H9 (cell line): ENCODE data around the gene CAPN14. TPM values are rescaled to one million over a fixed set of nuclear protein-coding genes. Genes with fewer than 3 reads are reported as not detected.

Source experiments
- DNase-seq: peaks from one replicate; pipeline ENCODE4 v3.0.0-alpha.2; 2017
- H2AFZ ChIP-seq: one replicate; pipeline ENCODE4 v1.6.1; 2013; ENCODE audit warnings: mild to moderate bottlenecking, low read length, control low read depth, moderate library complexity
- H2AK5ac ChIP-seq: 2 replicates; pipeline ENCODE4 v1.6.1; 2013; ENCODE audit warnings: low read length, control low read depth, mixed read lengths; ENCODE audit not compliant: insufficient read length
- H2BK120ac ChIP-seq: one replicate; pipeline ENCODE4 v1.6.1; 2013; ENCODE audit warnings: low read depth, mild to moderate bottlenecking, low read length, control low read depth, inconsistent platforms; ENCODE audit not compliant: poor library complexity, severe bottlenecking
- H2BK12ac ChIP-seq: 2 replicates; pipeline ENCODE4 v1.6.1; 2013; ENCODE audit warnings: low read length, control low read depth, mixed read lengths, low read depth; ENCODE audit not compliant: insufficient read length
- H2BK15ac ChIP-seq: 2 replicates; pipeline ENCODE4 v1.6.1; 2013; ENCODE audit warnings: low read depth, low read length, control low read depth
- H2BK20ac ChIP-seq: one replicate; pipeline ENCODE4 v1.6.1; 2013; ENCODE audit warnings: low read depth, mild to moderate bottlenecking, low read length, control low read depth, inconsistent platforms; ENCODE audit not compliant: poor library complexity, severe bottlenecking
- H2BK5ac ChIP-seq: 2 replicates; pipeline ENCODE4 v1.6.1; 2013; ENCODE audit warnings: low read length, control low read depth, mixed read lengths; ENCODE audit not compliant: insufficient read length
- H3K14ac ChIP-seq: 2 replicates; pipeline ENCODE4 v1.6.1; 2013; ENCODE audit warnings: low read length, control low read depth; ENCODE audit not compliant: insufficient read depth
- H3K18ac ChIP-seq: 2 replicates; pipeline ENCODE4 v1.6.1; 2013; ENCODE audit warnings: low read depth, mild to moderate bottlenecking, mixed read lengths, low read length, control low read depth; ENCODE audit not compliant: insufficient read length
- H3K23ac ChIP-seq: 2 replicates; pipeline ENCODE4 v1.6.1; 2013; ENCODE audit warnings: low read length, control low read depth, mixed read lengths, low read depth; ENCODE audit not compliant: insufficient read length
- H3K23me2 ChIP-seq: 2 replicates; pipeline ENCODE4 v1.6.1; 2013; ENCODE audit warnings: low read depth, mild to moderate bottlenecking, mixed read lengths, low read length, control low read depth; ENCODE audit not compliant: insufficient read length, poor library complexity, severe bottlenecking
- H3K27ac ChIP-seq: 2 replicates; pipeline ENCODE4 v1.5.1; 2013; ENCODE audit warnings: low read length, control low read depth, mixed read lengths, low read depth; ENCODE audit not compliant: insufficient read length
- H3K27me3 ChIP-seq: 2 replicates; pipeline ENCODE4 v1.6.1; 2013; ENCODE audit warnings: low read length, control low read depth, inconsistent platforms; ENCODE audit not compliant: insufficient read depth
- H3K4ac ChIP-seq: 2 replicates; pipeline ENCODE4 v1.6.1; 2013; ENCODE audit warnings: low read depth, mild to moderate bottlenecking, control low read depth, inconsistent platforms, low read length, moderate library complexity
- H3K4me1 ChIP-seq: 2 replicates; pipeline ENCODE4 v1.6.1; 2013; ENCODE audit warnings: low read length, control low read depth, inconsistent platforms; ENCODE audit not compliant: insufficient read depth
- H3K4me2 ChIP-seq: 2 replicates; pipeline ENCODE4 v1.6.1; 2013; ENCODE audit warnings: low read length, control low read depth, mixed read lengths; ENCODE audit not compliant: insufficient read length, insufficient read depth
- H3K56ac ChIP-seq: 2 replicates; pipeline ENCODE4 v1.6.1; 2013; ENCODE audit warnings: low read depth, mild to moderate bottlenecking, mixed read lengths, low read length, control low read depth; ENCODE audit not compliant: insufficient read length
- H3K79me1 ChIP-seq: 2 replicates; pipeline ENCODE4 v1.6.1; 2013; ENCODE audit warnings: low read depth, mild to moderate bottlenecking, moderate library complexity, low read length, control low read depth, inconsistent platforms; ENCODE audit not compliant: insufficient read depth, poor library complexity, severe bottlenecking
- H3K79me2 ChIP-seq: 2 replicates; pipeline ENCODE4 v1.6.1; 2013; ENCODE audit warnings: low read length, control low read depth, inconsistent platforms; ENCODE audit not compliant: insufficient read depth
- H3K9ac ChIP-seq: 2 replicates; pipeline ENCODE4 v1.6.1; 2013; ENCODE audit warnings: low read length, control low read depth, mixed read lengths; ENCODE audit not compliant: insufficient read length; ENCODE audit errors: extremely low read depth
- H3K9me3 ChIP-seq: one replicate; pipeline ENCODE4 v1.6.1; 2013; ENCODE audit warnings: low read depth, low read length, inconsistent platforms; ENCODE audit not compliant: control insufficient read depth
- H3T11ph ChIP-seq: one replicate; pipeline ENCODE4 v1.6.1; 2013; ENCODE audit warnings: mild to moderate bottlenecking, low read length, control low read depth, inconsistent platforms
- H4K20me1 ChIP-seq: one replicate; pipeline ENCODE4 v1.6.1; 2013; ENCODE audit not compliant: control insufficient read depth, insufficient read length, insufficient read depth
- H4K5ac ChIP-seq: 2 replicates; pipeline ENCODE4 v1.6.1; 2013; ENCODE audit warnings: low read depth, mild to moderate bottlenecking, mixed read lengths, low read length, control low read depth; ENCODE audit not compliant: insufficient read length
- H4K8ac ChIP-seq: replicated peaks from 2 replicates; pipeline ENCODE4 v1.6.1; 2013; ENCODE audit warnings: low read length, control low read depth, mixed read lengths, low read depth; ENCODE audit not compliant: insufficient read length
- H4K91ac ChIP-seq: 2 replicates; pipeline ENCODE4 v1.6.1; 2013; ENCODE audit warnings: low read depth, mild to moderate bottlenecking, moderate library complexity, mixed read lengths, low read length, control low read depth; ENCODE audit not compliant: insufficient read length
- H3K27ac Mint-ChIP-seq, 3 experiments: 2 replicates in 2 of 3; 3 replicates in 1 of 3; pipeline ENCODE4 v1.8.0; 2020 to 2021; ENCODE audit warnings: mixed read lengths in 3 of 3, mild to moderate bottlenecking in 1 of 3, moderate library complexity in 1 of 3
- H3K27me3 Mint-ChIP-seq: 2 replicates; pipeline ENCODE4 v1.8.0; 2021; ENCODE audit warnings: low read depth, mild to moderate bottlenecking, moderate library complexity, mixed read lengths
- H3K36me3 Mint-ChIP-seq, 3 experiments: 2 replicates in 2 of 3; 3 replicates in 1 of 3; pipeline ENCODE4 v1.8.0; 2020 to 2021; ENCODE audit warnings: low read depth in 3 of 3, mixed read lengths in 3 of 3; ENCODE audit not compliant: insufficient read depth in 1 of 3
- H3K4me1 Mint-ChIP-seq, 2 experiments: 2 replicates each; pipeline ENCODE4 v1.8.0; 2020; ENCODE audit warnings: mixed read lengths in 2 of 2
- H3K4me3 Mint-ChIP-seq, 2 experiments: 2 replicates in 1 of 2; 3 replicates in 1 of 2; pipeline ENCODE4 v1.8.0; 2020 to 2021; ENCODE audit warnings: mild to moderate bottlenecking in 2 of 2, mixed read lengths in 2 of 2, moderate library complexity in 1 of 2
- H3K9me3 Mint-ChIP-seq, 2 experiments: 2 replicates in 1 of 2; 3 replicates in 1 of 2; pipeline ENCODE4 v1.8.0; 2020; ENCODE audit warnings: mild to moderate bottlenecking in 2 of 2, mixed read lengths in 2 of 2, moderate library complexity in 1 of 2
- WGBS: extraction: QIAGEN DNeasy Blood & Tissue Kit; methylation state at CpG from one replicate; pipeline ENCODE4 v1.1.7; 2013; ENCODE audit warnings: missing lambda C conversion rate, low lambda C conversion rate, mixed read lengths; ENCODE audit not compliant: insufficient read length; ENCODE audit errors: extremely low coverage; 5-methylcytosine and 5-hydroxymethylcytosine counted together
- total RNA-seq: library from RNA; stranded (reverse); gene quantifications from 2 replicates; pipeline ENCODE4 v1.2.1, GENCODE V29; 2021
- TF ChIP-seq, protein P1 (sequence below): fragments of 200-600 bp; sonication (generic); conservative IDR thresholded peaks from 3 replicates; pipeline ENCODE4 v1.8.0; 2021; ENCODE audit warnings: antibody characterized with exemption, mild to moderate bottlenecking

The CAPN14 gene
- total RNA-seq, 1 experiment from 2014 or later = 0.09 TPM

DNA sequence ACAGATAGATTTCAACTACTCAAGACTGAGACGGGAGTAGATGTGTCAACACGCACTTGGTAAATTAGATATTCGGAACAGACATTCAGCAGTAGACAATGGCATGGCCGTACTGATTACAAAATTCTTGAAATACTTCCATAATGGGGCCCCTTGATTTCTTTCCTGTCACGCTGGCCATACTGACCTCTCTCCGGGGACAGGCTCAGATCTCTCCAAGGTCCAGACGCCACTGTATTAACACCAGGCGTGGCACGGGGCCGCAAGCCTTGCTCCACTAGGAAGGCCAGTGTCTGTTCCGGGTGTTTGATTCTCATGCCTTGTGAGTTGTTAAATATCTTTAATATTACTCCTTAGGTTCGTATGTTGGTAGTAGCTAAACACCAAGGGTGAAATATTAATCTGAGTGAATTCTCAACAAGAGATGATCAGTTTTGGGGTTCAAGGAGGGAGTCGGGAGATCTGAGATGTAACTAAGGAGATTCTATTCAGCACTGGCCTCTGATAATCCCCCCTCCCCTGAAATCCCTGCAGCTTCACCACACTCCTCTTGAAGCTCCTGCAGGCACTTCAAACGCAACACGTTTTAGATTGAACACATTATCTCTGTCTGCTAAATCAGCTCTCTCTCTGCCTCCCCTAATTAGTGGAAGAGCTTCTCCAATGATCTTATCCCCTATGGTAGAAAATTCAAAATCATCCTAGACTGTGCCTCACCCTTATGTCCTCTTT lies 14.4 kb upstream of the CAPN14 start:
- H2BK5ac ChIP-seq = no peak overlapping the region
- H2BK20ac ChIP-seq = no peak overlapping the region
- no peak overlapping the region for H3K18ac ChIP-seq
- no peaks in the 10 kb centered on the region for H3K9me3 Mint-ChIP-seq
- no peak overlapping the region for H4K8ac ChIP-seq
- H4K5ac ChIP-seq = no peak overlapping the region
- peaks cover 5% of the 10 kb centered on the region for H3K23me2 ChIP-seq
- no peak overlapping the region for H3K4ac ChIP-seq
- peaks cover 14% of the 10 kb centered on the region for H3K27me3 Mint-ChIP-seq
- H2BK120ac ChIP-seq = no peak overlapping the region
- no peaks in the 10 kb centered on the region for H3K79me2 ChIP-seq
- H3K4me2 ChIP-seq = no peak overlapping the region
- H3K79me1 ChIP-seq = no peaks in the 10 kb centered on the region
- no peaks in the 10 kb centered on the region for H4K20me1 ChIP-seq
- H3K36me3 Mint-ChIP-seq = no peaks in the 10 kb centered on the region
- no peak overlapping the region for H3K14ac ChIP-seq
- no peak overlapping the region for H4K91ac ChIP-seq
- no peaks in the 10 kb centered on the region for H3K9me3 ChIP-seq
- H2BK12ac ChIP-seq = no peak overlapping the region
- H3K9ac ChIP-seq = no peak overlapping the region
- no peak overlapping the region for H3K56ac ChIP-seq
- peak; percentile 17 for DNase-seq
- 0 out of 2 replicates have a peak, but pooled peaks cover 3% of the 10 kb centered on the region for H3K4me1 ChIP-seq
- no peak overlapping the region for H3K23ac ChIP-seq
- no peak overlapping the region for H3K27ac Mint-ChIP-seq
- WGBS = no CpG with 5 or more reads among the region's 15 CpGs
- H2AFZ ChIP-seq = no peak overlapping the region
- TF ChIP-seq, protein P1, sequence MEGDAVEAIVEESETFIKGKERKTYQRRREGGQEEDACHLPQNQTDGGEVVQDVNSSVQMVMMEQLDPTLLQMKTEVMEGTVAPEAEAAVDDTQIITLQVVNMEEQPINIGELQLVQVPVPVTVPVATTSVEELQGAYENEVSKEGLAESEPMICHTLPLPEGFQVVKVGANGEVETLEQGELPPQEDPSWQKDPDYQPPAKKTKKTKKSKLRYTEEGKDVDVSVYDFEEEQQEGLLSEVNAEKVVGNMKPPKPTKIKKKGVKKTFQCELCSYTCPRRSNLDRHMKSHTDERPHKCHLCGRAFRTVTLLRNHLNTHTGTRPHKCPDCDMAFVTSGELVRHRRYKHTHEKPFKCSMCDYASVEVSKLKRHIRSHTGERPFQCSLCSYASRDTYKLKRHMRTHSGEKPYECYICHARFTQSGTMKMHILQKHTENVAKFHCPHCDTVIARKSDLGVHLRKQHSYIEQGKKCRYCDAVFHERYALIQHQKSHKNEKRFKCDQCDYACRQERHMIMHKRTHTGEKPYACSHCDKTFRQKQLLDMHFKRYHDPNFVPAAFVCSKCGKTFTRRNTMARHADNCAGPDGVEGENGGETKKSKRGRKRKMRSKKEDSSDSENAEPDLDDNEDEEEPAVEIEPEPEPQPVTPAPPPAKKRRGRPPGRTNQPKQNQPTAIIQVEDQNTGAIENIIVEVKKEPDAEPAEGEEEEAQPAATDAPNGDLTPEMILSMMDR = no peak
- no peak overlapping the region for H2AK5ac ChIP-seq
- peaks cover 4% of the 10 kb centered on the region; the same call in 1 of the 2 replicates for H3K27me3 ChIP-seq
- no peak overlapping the region for H3T11ph ChIP-seq
- H3K4me3 Mint-ChIP-seq = no peak overlapping the region
- no peak overlapping the region for H3K27ac ChIP-seq
- H2BK15ac ChIP-seq = no peak overlapping the region
- H3K4me1 Mint-ChIP-seq = peaks cover 19 to 25% of the 10 kb centered on the region in 2 experiments
